Transverse colon (tissue), 4 donors: ENCODE data around the gene PALB2.

Experiments
- EP300 ChIP-seq: sonication (generic); formaldehyde crosslinking; IDR thresholded peaks from one replicate; pipeline ENCODE4 v1.6.1; 2017; ENCODE audit warnings: antibody characterized with exemption, low read depth
- POLR2A ChIP-seq: fragments of 450-650 bp; IDR thresholded peaks from one replicate; pipeline ENCODE4 v1.6.1; 2016; ENCODE audit warnings: antibody characterized with exemption, mild to moderate bottlenecking, moderate library complexity
- POLR2AphosphoS5 ChIP-seq, 3 donors: sonication (generic); formaldehyde crosslinking; IDR thresholded peaks; one replicate each; pipeline ENCODE4 v1.6.1; 2016; ENCODE audit warnings: antibody characterized with exemption in 3 of 3
- TF ChIP-seq, protein P1 (sequence below), 5 experiments: fragments of 200-600 bp in 3 of 5; fragments of 450-650 bp in 2 of 5; sonication (generic) in 3 of 5; IDR thresholded peaks; 1 replicate in 2 of 5; 2 replicates in 3 of 5; pipeline ENCODE4 v1.5.1; 2016 to 2017; ENCODE audit warnings: antibody characterized with exemption in 5 of 5, inconsistent platforms in 3 of 5, mild to moderate bottlenecking in 2 of 5, moderate library complexity in 1 of 5

- TF ChIP-seq EP300 (no peak), POLR2AphosphoS5 (IDR thresholded peaks at IDR 0.05) (no peak), POLR2A (no peak)
- TF ChIP-seq, protein P1, sequence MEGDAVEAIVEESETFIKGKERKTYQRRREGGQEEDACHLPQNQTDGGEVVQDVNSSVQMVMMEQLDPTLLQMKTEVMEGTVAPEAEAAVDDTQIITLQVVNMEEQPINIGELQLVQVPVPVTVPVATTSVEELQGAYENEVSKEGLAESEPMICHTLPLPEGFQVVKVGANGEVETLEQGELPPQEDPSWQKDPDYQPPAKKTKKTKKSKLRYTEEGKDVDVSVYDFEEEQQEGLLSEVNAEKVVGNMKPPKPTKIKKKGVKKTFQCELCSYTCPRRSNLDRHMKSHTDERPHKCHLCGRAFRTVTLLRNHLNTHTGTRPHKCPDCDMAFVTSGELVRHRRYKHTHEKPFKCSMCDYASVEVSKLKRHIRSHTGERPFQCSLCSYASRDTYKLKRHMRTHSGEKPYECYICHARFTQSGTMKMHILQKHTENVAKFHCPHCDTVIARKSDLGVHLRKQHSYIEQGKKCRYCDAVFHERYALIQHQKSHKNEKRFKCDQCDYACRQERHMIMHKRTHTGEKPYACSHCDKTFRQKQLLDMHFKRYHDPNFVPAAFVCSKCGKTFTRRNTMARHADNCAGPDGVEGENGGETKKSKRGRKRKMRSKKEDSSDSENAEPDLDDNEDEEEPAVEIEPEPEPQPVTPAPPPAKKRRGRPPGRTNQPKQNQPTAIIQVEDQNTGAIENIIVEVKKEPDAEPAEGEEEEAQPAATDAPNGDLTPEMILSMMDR (IDR thresholded peaks at IDR 0.05) = no peak
Observed at GRCh38 chr16:23668225-23668624, 27.1 kb upstream of the PALB2 start.
